ENCODE measurements around the gene ARFGEF3. TPM values are rescaled to one million over a fixed set of nuclear protein-coding genes. Genes with fewer than 3 reads are reported as not detected.

Gene ARFGEF3
- total RNA-seq, 1 donor from 2014 or later: 1.9 TPM

DNA sequence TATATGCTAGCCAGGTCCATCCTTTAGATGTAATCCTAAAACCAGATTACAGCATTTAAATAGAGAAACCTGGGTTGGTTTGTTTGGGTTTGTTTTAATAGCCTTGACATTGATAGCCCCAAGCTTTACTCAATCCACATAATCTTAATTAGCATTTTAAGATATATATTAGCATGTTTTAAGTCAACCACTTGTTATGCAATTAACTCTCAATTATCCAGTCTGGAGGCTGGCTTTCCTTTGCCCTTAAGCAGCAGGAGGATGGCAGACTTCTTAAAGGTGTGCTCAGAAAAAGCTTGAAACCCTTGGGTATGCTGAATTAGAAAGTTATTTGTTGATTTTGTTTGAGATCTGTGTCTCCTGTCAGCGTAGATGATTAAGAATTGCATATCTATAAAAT lies 169.7 kb downstream of the ARFGEF3 start:
- H3K4me1 ChIP-seq (ENCODE audit: insufficient read depth, low read length): no peaks in the 10 kb centered on the region
- Mint-ChIP-seq H3K36me3 (ENCODE audit: low read depth, unreplicated experiment) (peaks cover 4% of the 10 kb centered on the region), H3K27me3 (ENCODE audit: low read depth, unreplicated experiment) (no peaks in the 10 kb centered on the region), H3K4me3 (ENCODE audit: unreplicated experiment) (no peak overlapping the region), H3K4me1 (ENCODE audit: low read depth, unreplicated experiment) (no peaks in the 10 kb centered on the region), H3K27ac (ENCODE audit: unreplicated experiment) (no peak overlapping the region), H3K9me3 (ENCODE audit: unreplicated experiment) (no peaks in the 10 kb centered on the region)
- H3K79me2 ChIP-seq (ENCODE audit: insufficient read depth, low read length): no peaks in the 10 kb centered on the region
- H3K27ac ChIP-seq (ENCODE audit: low read depth, low read length): no peak overlapping the region
- DNase-seq (ENCODE audit: low read depth): no peak
- H2AFZ ChIP-seq (ENCODE audit: low read depth, low read length): no peak overlapping the region
- TF ChIP-seq, protein P1, sequence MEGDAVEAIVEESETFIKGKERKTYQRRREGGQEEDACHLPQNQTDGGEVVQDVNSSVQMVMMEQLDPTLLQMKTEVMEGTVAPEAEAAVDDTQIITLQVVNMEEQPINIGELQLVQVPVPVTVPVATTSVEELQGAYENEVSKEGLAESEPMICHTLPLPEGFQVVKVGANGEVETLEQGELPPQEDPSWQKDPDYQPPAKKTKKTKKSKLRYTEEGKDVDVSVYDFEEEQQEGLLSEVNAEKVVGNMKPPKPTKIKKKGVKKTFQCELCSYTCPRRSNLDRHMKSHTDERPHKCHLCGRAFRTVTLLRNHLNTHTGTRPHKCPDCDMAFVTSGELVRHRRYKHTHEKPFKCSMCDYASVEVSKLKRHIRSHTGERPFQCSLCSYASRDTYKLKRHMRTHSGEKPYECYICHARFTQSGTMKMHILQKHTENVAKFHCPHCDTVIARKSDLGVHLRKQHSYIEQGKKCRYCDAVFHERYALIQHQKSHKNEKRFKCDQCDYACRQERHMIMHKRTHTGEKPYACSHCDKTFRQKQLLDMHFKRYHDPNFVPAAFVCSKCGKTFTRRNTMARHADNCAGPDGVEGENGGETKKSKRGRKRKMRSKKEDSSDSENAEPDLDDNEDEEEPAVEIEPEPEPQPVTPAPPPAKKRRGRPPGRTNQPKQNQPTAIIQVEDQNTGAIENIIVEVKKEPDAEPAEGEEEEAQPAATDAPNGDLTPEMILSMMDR (IDR thresholded peaks at IDR 0.05; ENCODE audit: insufficient read depth, low read depth, low read length): no peak
- TF ChIP-seq EZH2 (IDR thresholded peaks at IDR 0.05; ENCODE audit: insufficient read depth, low read length): no peak
- H3K4me3 ChIP-seq (ENCODE audit: insufficient read depth, low read depth, low read length): no peak overlapping the region
- H3K4me2 ChIP-seq (ENCODE audit: low read length): no peak overlapping the region
- no peaks in the 10 kb centered on the region for H3K36me3 ChIP-seq (ENCODE audit: insufficient read depth, low read length)
- H3K9me3 ChIP-seq (ENCODE audit: insufficient read depth, low read depth, low read length): no peaks in the 10 kb centered on the region
- H3K9ac ChIP-seq (ENCODE audit: low read length): no peak overlapping the region
- H3K27me3 ChIP-seq (ENCODE audit: insufficient read depth, low read length): no peaks in the 10 kb centered on the region
- FAIRE-seq: no peak
- H4K20me1 ChIP-seq (ENCODE audit: insufficient read depth, low read length): no peaks in the 10 kb centered on the region

DNA sequence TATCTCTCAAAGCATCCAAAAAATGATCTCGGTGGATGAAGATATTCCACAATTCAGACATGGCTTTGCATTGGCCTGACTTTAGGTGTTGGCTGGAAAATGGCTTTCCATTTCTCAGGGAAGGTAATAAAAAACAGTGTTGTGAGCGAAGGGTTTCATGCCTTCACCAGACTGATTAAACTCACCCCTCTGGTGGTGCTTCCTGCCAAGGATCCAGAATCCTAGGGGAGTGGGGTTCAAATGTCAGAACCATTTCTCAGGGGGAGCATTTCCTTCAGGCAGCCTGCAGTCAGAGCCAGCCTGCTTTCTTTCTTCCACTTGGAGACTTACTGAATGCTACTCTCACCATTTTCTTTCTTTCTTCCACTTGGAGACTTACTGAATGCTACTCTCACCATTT lies 170.2 kb downstream of the ARFGEF3 start:
- peaks cover 4% of the 10 kb centered on the region for H3K36me3 Mint-ChIP-seq (ENCODE audit: low read depth, unreplicated experiment)
- Histone ChIP-seq H3K79me2 (ENCODE audit: insufficient read depth, low read length) (no peaks in the 10 kb centered on the region), H3K9me3 (ENCODE audit: insufficient read depth, low read depth, low read length) (no peaks in the 10 kb centered on the region), H3K4me3 (ENCODE audit: insufficient read depth, low read depth, low read length) (no peak overlapping the region), H3K36me3 (ENCODE audit: insufficient read depth, low read length) (no peaks in the 10 kb centered on the region), H3K4me2 (ENCODE audit: low read length) (no peak overlapping the region), H2AFZ (ENCODE audit: low read depth, low read length) (no peak overlapping the region), H4K20me1 (ENCODE audit: insufficient read depth, low read length) (no peaks in the 10 kb centered on the region), H3K4me1 (ENCODE audit: insufficient read depth, low read length) (no peaks in the 10 kb centered on the region), H3K27ac (ENCODE audit: low read depth, low read length) (no peak overlapping the region), H3K9ac (ENCODE audit: low read length) (no peak overlapping the region), H3K27me3 (ENCODE audit: insufficient read depth, low read length) (no peaks in the 10 kb centered on the region)
- FAIRE-seq (no peak), DNase-seq (ENCODE audit: low read depth) (no peak)
- H3K4me1 Mint-ChIP-seq (ENCODE audit: low read depth, unreplicated experiment): no peaks in the 10 kb centered on the region
- no peaks in the 10 kb centered on the region for H3K27me3 Mint-ChIP-seq (ENCODE audit: low read depth, unreplicated experiment)
- TF ChIP-seq EZH2 (IDR thresholded peaks at IDR 0.05; ENCODE audit: insufficient read depth, low read length): no peak
- TF ChIP-seq, protein P1 (IDR thresholded peaks at IDR 0.05; ENCODE audit: insufficient read depth, low read depth, low read length): no peak
- H3K4me3 Mint-ChIP-seq (ENCODE audit: unreplicated experiment): no peak overlapping the region
- H3K27ac Mint-ChIP-seq (ENCODE audit: unreplicated experiment): no peak overlapping the region
- no peaks in the 10 kb centered on the region for H3K9me3 Mint-ChIP-seq (ENCODE audit: unreplicated experiment)

DNA sequence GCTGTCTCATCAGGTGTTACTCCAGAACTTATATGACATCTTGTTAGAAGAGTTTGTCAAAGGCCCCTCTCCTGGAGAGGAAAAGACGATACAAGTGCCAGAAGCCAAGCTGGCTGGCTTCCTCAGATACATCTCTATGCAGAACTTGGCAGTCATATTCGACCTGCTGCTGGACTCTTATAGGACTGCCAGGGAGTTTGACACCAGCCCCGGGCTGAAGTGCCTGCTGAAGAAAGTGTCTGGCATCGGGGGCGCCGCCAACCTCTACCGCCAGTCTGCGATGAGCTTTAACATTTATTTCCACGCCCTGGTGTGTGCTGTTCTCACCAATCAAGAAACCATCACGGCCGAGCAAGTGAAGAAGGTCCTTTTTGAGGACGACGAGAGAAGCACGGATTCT lies 172.3 kb downstream of the ARFGEF3 start:
- Histone ChIP-seq H2AFZ (ENCODE audit: low read depth, low read length) (no peak overlapping the region), H3K4me2 (ENCODE audit: low read length) (no peak overlapping the region), H3K27ac (ENCODE audit: low read depth, low read length) (no peak overlapping the region), H3K9me3 (ENCODE audit: insufficient read depth, low read depth, low read length) (no peaks in the 10 kb centered on the region), H3K79me2 (ENCODE audit: insufficient read depth, low read length) (no peaks in the 10 kb centered on the region), H3K4me1 (ENCODE audit: insufficient read depth, low read length) (no peaks in the 10 kb centered on the region), H3K36me3 (ENCODE audit: insufficient read depth, low read length) (no peaks in the 10 kb centered on the region), H3K27me3 (ENCODE audit: insufficient read depth, low read length) (no peaks in the 10 kb centered on the region), H3K9ac (ENCODE audit: low read length) (no peak overlapping the region), H3K4me3 (ENCODE audit: insufficient read depth, low read depth, low read length) (no peak overlapping the region), H4K20me1 (ENCODE audit: insufficient read depth, low read length) (no peaks in the 10 kb centered on the region)
- DNase-seq (ENCODE audit: low read depth) (no peak), FAIRE-seq (no peak)
- Mint-ChIP-seq H3K36me3 (ENCODE audit: low read depth, unreplicated experiment) (peaks cover 4% of the 10 kb centered on the region), H3K9me3 (ENCODE audit: unreplicated experiment) (no peaks in the 10 kb centered on the region), H3K4me3 (ENCODE audit: unreplicated experiment) (no peak overlapping the region), H3K27ac (ENCODE audit: unreplicated experiment) (no peak overlapping the region), H3K4me1 (ENCODE audit: low read depth, unreplicated experiment) (no peaks in the 10 kb centered on the region), H3K27me3 (ENCODE audit: low read depth, unreplicated experiment) (no peaks in the 10 kb centered on the region)
- TF ChIP-seq, protein P1 (IDR thresholded peaks at IDR 0.05; ENCODE audit: insufficient read depth, low read depth, low read length): no peak
- TF ChIP-seq EZH2 (IDR thresholded peaks at IDR 0.05; ENCODE audit: insufficient read depth, low read length): no peak

Data from astrocyte (in vitro differentiated cells and primary cell).